HG02759 (cell line): ENCODE data around the gene DNMT1.

ENCODE experiments used
- ATAC-seq: cut with Tn5 transposase; IDR thresholded peaks from one replicate; pipeline ENCODE4 v1.9.1; 2021; ENCODE audit warnings: mild to moderate bottlenecking, moderate library complexity; ENCODE audit not compliant: unreplicated experiment

Gene DNMT1

GRCh38 chr19:10142701-10143375 lies 51.9 kb downstream of the DNMT1 start:
- no peak for ATAC-seq

GRCh38 chr19:10141973-10142372 lies 52.8 kb downstream of the DNMT1 start:
- no peak for ATAC-seq

GRCh38 chr19:10141479-10141878 lies 53.3 kb downstream of the DNMT1 start:
- no peak for ATAC-seq

GRCh38 chr19:10139952-10140351 lies 54.8 kb downstream of the DNMT1 start:
- ATAC-seq = no peak

- no peak for ATAC-seq
These were observed 55.6 kb downstream of the DNMT1 start for GRCh38 chr19:10138879-10139795.

- no peak for ATAC-seq
These were observed 56.7 kb downstream of the DNMT1 start for GRCh38 chr19:10137751-10138682.

- ATAC-seq = no peak
These were observed 57.8 kb downstream of the DNMT1 start for GRCh38 chr19:10136936-10137335.

GRCh38 chr19:10135551-10136334 lies 59.0 kb downstream of the DNMT1 start:
- no peak for ATAC-seq

GRCh38 chr19:10134040-10134439 lies 60.7 kb downstream of the DNMT1 start:
- no peak for ATAC-seq

- ATAC-seq = no peak
These were observed 61.2 kb downstream of the DNMT1 start for GRCh38 chr19:10133596-10133995.

GRCh38 chr19:10132905-10133304 lies 61.8 kb downstream of the DNMT1 start:
- no peak for ATAC-seq

- ATAC-seq = no peak
These were observed 68.5 kb downstream of the DNMT1 start for GRCh38 chr19:10126213-10126639.

GRCh38 chr19:10124429-10124828 lies 70.3 kb downstream of the DNMT1 start:
- ATAC-seq = no peak

- ATAC-seq = no peak
These were observed 72.7 kb downstream of the DNMT1 start for GRCh38 chr19:10122045-10122444.

- no peak for ATAC-seq
These were observed 74.1 kb downstream of the DNMT1 start for GRCh38 chr19:10120538-10121189.

GRCh38 chr19:10118960-10119359 lies 75.8 kb downstream of the DNMT1 start:
- ATAC-seq = no peak

- no peak for ATAC-seq
These were observed 77.7 kb downstream of the DNMT1 start for GRCh38 chr19:10116866-10117616.

- ATAC-seq = no peak
These were observed 78.5 kb downstream of the DNMT1 start for GRCh38 chr19:10116085-10116865.
